ENCODE data around the gene THRAP3. TPM values are rescaled to one million over a fixed set of nuclear protein-coding genes. Genes with fewer than 3 reads are reported as not detected.
"Not testable (repeated sequence)": the region's sequence is repeated elsewhere in the genome, so short reads cannot be mapped to it uniquely, and the experiment has no call there.

THRAP3 gene
- polyA plus RNA-seq, 1 experiment = 45.8 TPM

DNA sequence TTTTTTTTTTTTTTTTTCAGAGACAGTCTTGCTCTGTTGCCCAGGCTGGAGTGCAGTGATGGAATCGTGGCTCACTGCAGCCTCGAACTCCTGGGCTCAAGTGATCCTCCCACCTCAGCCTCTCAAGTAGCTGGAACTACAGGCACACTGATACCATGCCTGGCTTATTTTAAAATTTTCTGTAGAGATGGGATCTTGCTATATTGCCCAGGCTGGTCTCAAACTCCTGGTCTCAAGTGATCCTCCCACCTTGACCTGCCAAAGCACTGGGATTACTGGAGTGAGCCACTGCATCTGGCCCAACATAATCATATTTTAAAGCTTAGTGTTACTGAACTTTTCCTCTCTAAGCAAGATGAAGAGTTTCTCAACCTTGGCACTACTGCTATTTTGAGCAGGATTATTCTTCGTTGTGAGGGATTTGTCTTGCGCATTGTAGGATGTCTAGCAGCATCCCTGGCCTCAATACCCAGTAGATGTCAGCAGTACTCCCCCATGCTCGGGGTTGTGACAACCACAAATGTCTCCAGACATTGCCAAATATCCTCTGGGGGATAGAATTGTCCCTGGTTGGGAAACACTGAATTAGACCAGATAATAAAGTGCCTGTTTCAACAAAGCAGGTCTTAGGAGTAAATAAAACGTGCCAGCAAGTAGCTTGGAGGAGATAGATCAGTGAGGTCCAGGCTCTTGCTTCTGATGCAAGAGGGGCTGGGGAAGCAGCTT lies 15.1 kb upstream of the THRAP3 start:
- DNase-seq (ENCODE audit: low read depth) = no peak
- H3K27me3 ChIP-seq (ENCODE audit: control insufficient read depth, insufficient read depth, low read length) = no peaks in the 10 kb centered on the region
- no peak overlapping the region for H3K4me3 ChIP-seq (ENCODE audit: low read depth, low read length)
- TF ChIP-seq, protein P1, sequence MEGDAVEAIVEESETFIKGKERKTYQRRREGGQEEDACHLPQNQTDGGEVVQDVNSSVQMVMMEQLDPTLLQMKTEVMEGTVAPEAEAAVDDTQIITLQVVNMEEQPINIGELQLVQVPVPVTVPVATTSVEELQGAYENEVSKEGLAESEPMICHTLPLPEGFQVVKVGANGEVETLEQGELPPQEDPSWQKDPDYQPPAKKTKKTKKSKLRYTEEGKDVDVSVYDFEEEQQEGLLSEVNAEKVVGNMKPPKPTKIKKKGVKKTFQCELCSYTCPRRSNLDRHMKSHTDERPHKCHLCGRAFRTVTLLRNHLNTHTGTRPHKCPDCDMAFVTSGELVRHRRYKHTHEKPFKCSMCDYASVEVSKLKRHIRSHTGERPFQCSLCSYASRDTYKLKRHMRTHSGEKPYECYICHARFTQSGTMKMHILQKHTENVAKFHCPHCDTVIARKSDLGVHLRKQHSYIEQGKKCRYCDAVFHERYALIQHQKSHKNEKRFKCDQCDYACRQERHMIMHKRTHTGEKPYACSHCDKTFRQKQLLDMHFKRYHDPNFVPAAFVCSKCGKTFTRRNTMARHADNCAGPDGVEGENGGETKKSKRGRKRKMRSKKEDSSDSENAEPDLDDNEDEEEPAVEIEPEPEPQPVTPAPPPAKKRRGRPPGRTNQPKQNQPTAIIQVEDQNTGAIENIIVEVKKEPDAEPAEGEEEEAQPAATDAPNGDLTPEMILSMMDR (IDR thresholded peaks at IDR 0.05; ENCODE audit: insufficient read depth, low read depth, low read length) = no peak
- POLR2A ChIA-PET = interaction anchor here (0.6 kb wide), 1 partner anchor 19 kb away, joined by 3 read pairs; no protein-coding TSS in a partner anchor
- H3K36me3 ChIP-seq (ENCODE audit: control insufficient read depth, insufficient read depth, low read length) = no peaks in the 10 kb centered on the region
- CTCF ChIA-PET = interaction anchor here (0.7 to 1.5 kb wide), 3 partner anchors 16 to 59 kb away, joined by 3 to 5 read pairs (median 4); no protein-coding TSS in a partner anchor

DNA sequence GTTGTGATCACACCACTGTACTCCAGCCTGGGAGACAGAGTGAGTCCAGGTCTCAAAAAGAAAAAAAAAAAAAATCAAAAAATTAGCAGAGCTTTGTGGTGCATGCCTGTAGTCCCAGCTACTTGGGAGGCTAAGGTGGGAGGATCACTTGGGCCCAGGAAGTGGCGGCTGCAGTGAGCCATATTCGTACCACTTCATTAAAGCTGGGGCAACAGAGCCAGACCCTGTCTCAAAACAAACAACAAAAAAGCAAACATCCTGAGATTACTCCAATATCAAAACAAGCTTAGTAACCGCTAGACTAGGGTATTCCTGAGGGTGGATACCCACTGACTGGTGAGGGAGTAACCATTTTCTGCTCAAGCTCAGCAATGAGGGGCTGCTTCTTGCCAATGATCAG lies 12.9 kb upstream of the THRAP3 start:
- Histone ChIP-seq H3K27me3 (ENCODE audit: control insufficient read depth, insufficient read depth, low read length) (no peaks in the 10 kb centered on the region), H3K36me3 (ENCODE audit: control insufficient read depth, insufficient read depth, low read length) (no peaks in the 10 kb centered on the region), H3K4me3 (ENCODE audit: low read depth, low read length) (no peak overlapping the region)
- ChIA-PET CTCF (interaction anchor here (0.7 to 1.6 kb wide), 3 partner anchors 10 to 38 kb away, joined by 3 to 5 read pairs (median 4); no protein-coding TSS in a partner anchor), POLR2A (no interaction called here)
- DNase-seq (ENCODE audit: low read depth) = no peak
- TF ChIP-seq, protein P1 (IDR thresholded peaks at IDR 0.05; ENCODE audit: insufficient read depth, low read depth, low read length) = no peak

DNA sequence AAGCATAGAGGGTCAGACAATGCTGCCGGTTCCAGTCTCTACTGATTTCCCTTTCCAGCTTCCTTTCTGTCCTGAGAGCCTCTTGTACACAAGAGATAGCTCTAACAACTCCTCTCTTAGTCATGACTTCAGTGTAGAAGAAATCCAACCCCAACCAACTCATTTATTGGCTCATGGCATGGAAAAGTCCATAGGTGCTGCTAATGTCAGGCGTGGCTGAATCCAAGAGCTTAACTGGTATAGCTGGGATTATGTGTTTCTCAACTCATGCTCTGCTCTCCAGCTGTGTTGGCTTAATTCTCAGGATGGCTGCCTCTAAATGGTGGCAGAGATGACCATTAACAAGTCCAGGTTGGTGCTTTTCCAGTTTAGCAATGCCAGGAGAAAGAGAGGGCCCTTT lies 12.4 kb upstream of the THRAP3 start:
- TF ChIP-seq, protein P1 (IDR thresholded peaks at IDR 0.05; ENCODE audit: insufficient read depth, low read depth, low read length) = no peak
- ChIA-PET POLR2A (interaction anchor here (0.6 kb wide), 1 partner anchor 27 kb away, joined by 3 read pairs; no protein-coding TSS in a partner anchor), CTCF (interaction anchor here (0.7 to 1.6 kb wide), 4 partner anchors 9 to 78 kb away, joined by 3 to 5 read pairs (median 4); no protein-coding TSS in a partner anchor)
- no peak for DNase-seq (ENCODE audit: low read depth)
- no peak overlapping the region for H3K4me3 ChIP-seq (ENCODE audit: low read depth, low read length)
- H3K36me3 ChIP-seq (ENCODE audit: control insufficient read depth, insufficient read depth, low read length) = no peaks in the 10 kb centered on the region
- no peaks in the 10 kb centered on the region for H3K27me3 ChIP-seq (ENCODE audit: control insufficient read depth, insufficient read depth, low read length)

DNA sequence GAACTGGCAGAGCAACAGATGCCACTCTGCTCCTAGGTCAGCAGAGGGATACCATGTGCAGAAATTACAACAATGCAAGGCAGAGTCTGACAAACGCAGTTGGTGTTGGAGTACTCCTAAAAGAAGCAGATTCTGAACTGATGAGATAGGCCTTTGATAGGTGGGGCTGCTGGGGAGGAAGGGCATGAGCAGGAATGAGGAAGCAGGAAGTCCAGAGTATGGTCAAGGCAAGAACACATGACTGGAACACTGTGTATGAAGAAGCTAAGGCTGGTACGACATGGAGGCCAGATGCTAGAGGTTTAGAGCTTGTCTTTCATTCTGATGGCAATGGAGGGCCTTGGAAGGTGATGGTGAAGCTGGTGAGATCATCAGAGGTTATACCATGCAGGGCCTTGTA lies 11.5 kb upstream of the THRAP3 start:
- TF ChIP-seq, protein P1 (IDR thresholded peaks at IDR 0.05; ENCODE audit: insufficient read depth, low read depth, low read length) = no peak
- Histone ChIP-seq H3K36me3 (ENCODE audit: control insufficient read depth, insufficient read depth, low read length) (no peaks in the 10 kb centered on the region), H3K4me3 (ENCODE audit: low read depth, low read length) (no peak overlapping the region), H3K27me3 (ENCODE audit: control insufficient read depth, insufficient read depth, low read length) (no peaks in the 10 kb centered on the region)
- DNase-seq (ENCODE audit: low read depth) = no peak
- CTCF ChIA-PET = interaction anchor here (0.9 to 1.6 kb wide), 3 partner anchors 39 to 79 kb away, joined by 3 to 5 read pairs (median 3); no protein-coding TSS in a partner anchor
- POLR2A ChIA-PET = no interaction called here

DNA sequence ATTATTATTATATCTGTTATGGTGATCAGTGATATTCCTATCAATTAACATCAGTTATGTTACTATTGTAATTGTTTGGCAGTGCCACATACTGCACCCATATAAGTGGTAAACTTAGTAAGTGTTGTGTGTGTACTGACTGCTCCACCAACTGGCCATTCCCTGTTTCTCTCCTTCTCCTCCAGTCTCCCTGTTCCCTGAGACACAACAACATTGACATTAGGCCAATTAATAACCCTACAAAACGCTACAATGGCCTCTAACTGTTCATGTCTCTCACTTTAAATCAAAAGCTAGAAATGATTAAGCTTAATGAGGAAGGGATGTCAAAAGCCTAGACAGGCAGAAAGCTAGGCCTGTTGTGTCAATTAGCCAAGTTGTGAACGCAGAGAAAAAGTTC lies 6.6 kb upstream of the THRAP3 start:
- DNase-seq (ENCODE audit: low read depth) = no peak
- H3K27me3 ChIP-seq (ENCODE audit: control insufficient read depth, insufficient read depth, low read length) = no peaks in the 10 kb centered on the region
- CTCF ChIA-PET = interaction anchor here (1.0 to 1.3 kb wide), 2 partner anchors 68 to 81 kb away, joined by 3 to 5 read pairs; partner anchors contain the start of gene TRAPPC3
- POLR2A ChIA-PET = no interaction called here
- no peaks in the 10 kb centered on the region for H3K36me3 ChIP-seq (ENCODE audit: control insufficient read depth, insufficient read depth, low read length)
- no peak overlapping the region for H3K4me3 ChIP-seq (ENCODE audit: low read depth, low read length)
- TF ChIP-seq, protein P1 (IDR thresholded peaks at IDR 0.05; ENCODE audit: insufficient read depth, low read depth, low read length) = peak; percentile 42

DNA sequence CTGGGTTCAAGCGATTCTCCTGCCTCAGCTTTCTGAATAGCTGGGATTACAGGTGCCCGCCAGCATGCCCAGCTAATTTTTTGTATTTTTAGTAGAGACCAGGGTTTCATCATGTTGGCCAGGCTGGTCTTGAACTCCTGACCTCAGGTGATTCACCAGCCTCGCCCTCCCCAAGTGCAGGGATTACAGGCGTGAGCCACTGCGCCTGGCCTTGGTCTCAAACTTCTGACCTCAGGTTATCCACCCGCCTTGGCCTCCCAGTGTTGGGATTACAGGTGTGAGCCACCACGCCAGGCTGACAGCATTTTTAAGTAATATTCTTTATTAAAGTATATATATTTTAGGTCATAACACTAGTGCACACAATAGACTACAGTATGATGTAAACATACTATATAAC lies 2.3 kb upstream of the THRAP3 start:
- DNase-seq (ENCODE audit: low read depth); H3K36me3 ChIP-seq (ENCODE audit: control insufficient read depth, insufficient read depth, low read length); H3K27me3 ChIP-seq (ENCODE audit: control insufficient read depth, insufficient read depth, low read length); H3K4me3 ChIP-seq (ENCODE audit: low read depth, low read length): not testable (repeated sequence)
- CTCF ChIA-PET = interaction anchor here (1.0 kb wide), 1 partner anchor 10 kb away, joined by 4 read pairs; no protein-coding TSS in a partner anchor
- POLR2A ChIA-PET = interaction anchor here (0.6 kb wide), 1 partner anchor 37 kb away, joined by 4 read pairs; no protein-coding TSS in a partner anchor

All from BJ (cell line).